ENCODE data around the gene PRSS57. TPM values are rescaled to one million over a fixed set of nuclear protein-coding genes. Genes with fewer than 3 reads are reported as not detected.
A peak's percentile ranks its signal among the peaks of the same experiment; 100 is the strongest.

PRSS57 gene
- polyA plus RNA-seq, 3 donors = 0.16 to 1.4 (median 0.78) TPM

DNA sequence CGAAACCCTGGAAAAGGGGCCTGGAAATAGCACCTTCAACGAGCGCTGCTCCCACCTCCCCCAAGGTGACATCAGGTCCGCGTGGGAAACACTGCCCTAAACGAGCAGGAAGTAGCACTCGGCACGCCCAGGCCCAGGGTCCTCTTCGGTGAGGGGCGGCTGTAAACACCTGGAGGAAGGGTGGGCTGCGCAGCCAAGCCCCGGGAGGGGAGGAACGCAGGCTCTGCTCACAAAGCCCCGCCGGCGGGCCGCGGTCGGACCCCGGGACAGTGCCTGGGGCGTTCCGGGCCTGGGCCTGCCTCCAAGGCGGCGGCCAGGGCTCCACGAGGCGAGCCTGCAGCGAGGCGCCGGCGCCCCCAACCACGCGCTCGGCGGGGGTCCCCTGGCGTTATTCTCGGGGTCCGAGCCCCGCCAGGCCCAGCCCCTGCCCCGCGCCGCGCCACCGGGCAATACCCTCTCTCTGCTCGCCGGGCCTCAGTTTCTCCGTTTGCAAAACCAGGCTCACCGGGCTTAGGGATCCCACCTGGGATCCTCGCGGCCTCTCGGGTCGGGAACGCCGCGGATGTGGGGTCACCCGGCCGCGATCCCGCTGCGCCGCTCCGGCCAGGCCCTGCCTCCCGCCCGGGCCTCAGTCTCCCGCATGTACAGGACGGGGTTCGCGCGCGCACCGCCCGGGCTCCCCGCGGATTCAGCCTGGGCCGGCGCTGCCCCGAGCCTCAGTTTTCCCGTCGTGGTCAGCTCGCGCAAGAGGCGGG lies 32.9 kb downstream of the PRSS57 start:
- Histone ChIP-seq H3K79me2 (ENCODE audit: insufficient read depth, low read length) (peaks cover 55% of the 10 kb centered on the region), H3K9me3 (replicated peaks in 1 of 2; ENCODE audit: control insufficient read depth in 1 of 2, insufficient read depth in 1 of 2, low read length in 2 of 2) (no peaks in the 10 kb centered on the region), H3K36me3 (replicated peaks in 1 of 2; ENCODE audit: control insufficient read depth in 1 of 2, insufficient read depth in 2 of 2, low read length in 2 of 2) (peaks cover 10 to 16% of the 10 kb centered on the region in 2 donors), H3K27me3 (ENCODE audit: control insufficient read depth in 2 of 2, insufficient read depth in 2 of 2, low read length in 2 of 2) (no peaks in the 10 kb centered on the region), H4K20me1 (ENCODE audit: insufficient read depth, low read length) (peaks cover 48% of the 10 kb centered on the region), H3K4me3 (replicated peaks in 1 of 3; ENCODE audit: low read depth in 2 of 3, low read length in 3 of 3) (peak overlapping the region; percentile 61 to 93 (median 88)), H2AFZ (ENCODE audit: insufficient read depth, low read depth, low read length, poor library complexity, severe bottlenecking) (peak overlapping the region; percentile 67), H3K4me1 (ENCODE audit: control insufficient read depth in 1 of 2, insufficient read depth in 2 of 2, low read length in 2 of 2) (peaks cover 56 to 77% of the 10 kb centered on the region in 2 donors), H3K4me2 (replicated peaks; ENCODE audit: extremely low read depth, low read length, poor library complexity, severe bottlenecking) (peak overlapping the region; percentile 87), H3K9ac (ENCODE audit: insufficient read depth, low read length, poor library complexity, severe bottlenecking) (peak overlapping the region; percentile 91), H3K27ac (ENCODE audit: low read depth in 1 of 2, low read length in 2 of 2) (peak overlapping the region; percentile 75 to 79)
- H3K27ac Mint-ChIP-seq = peak overlapping the region; percentile 86 to 96 (median 93)
- TF ChIP-seq, protein P1, sequence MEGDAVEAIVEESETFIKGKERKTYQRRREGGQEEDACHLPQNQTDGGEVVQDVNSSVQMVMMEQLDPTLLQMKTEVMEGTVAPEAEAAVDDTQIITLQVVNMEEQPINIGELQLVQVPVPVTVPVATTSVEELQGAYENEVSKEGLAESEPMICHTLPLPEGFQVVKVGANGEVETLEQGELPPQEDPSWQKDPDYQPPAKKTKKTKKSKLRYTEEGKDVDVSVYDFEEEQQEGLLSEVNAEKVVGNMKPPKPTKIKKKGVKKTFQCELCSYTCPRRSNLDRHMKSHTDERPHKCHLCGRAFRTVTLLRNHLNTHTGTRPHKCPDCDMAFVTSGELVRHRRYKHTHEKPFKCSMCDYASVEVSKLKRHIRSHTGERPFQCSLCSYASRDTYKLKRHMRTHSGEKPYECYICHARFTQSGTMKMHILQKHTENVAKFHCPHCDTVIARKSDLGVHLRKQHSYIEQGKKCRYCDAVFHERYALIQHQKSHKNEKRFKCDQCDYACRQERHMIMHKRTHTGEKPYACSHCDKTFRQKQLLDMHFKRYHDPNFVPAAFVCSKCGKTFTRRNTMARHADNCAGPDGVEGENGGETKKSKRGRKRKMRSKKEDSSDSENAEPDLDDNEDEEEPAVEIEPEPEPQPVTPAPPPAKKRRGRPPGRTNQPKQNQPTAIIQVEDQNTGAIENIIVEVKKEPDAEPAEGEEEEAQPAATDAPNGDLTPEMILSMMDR (IDR thresholded peaks at IDR 0.05) = no peak
- intact Hi-C loops (cut with micrococcal nuclease) = loop anchor here in 1 of 2 donors (2.0 to 5.0 kb wide), 5 partner anchors 18 to 135 kb away; partner anchors contain the start of genes BSG, POLRMT and PTBP1
- DNase-seq = peak in 2 of 3 donors; percentile 40 to 56
- H3K4me1 Mint-ChIP-seq = peaks cover 55% of the 10 kb centered on the region
- peaks cover 0 to 1% (median 0%) of the 10 kb centered on the region in 3 donors for H3K27me3 Mint-ChIP-seq (ENCODE audit: low read depth in 3 of 3)
- no peaks in the 10 kb centered on the region for H3K9me3 Mint-ChIP-seq
- peaks cover 1 to 18% of the 10 kb centered on the region in 2 donors for H3K36me3 Mint-ChIP-seq
- under 1% methylated on average over 81 of the region's 81 CpGs for WGBS (ENCODE audit: insufficient coverage)
- peak overlapping the region; percentile 91 to 97 for H3K4me3 Mint-ChIP-seq

DNA sequence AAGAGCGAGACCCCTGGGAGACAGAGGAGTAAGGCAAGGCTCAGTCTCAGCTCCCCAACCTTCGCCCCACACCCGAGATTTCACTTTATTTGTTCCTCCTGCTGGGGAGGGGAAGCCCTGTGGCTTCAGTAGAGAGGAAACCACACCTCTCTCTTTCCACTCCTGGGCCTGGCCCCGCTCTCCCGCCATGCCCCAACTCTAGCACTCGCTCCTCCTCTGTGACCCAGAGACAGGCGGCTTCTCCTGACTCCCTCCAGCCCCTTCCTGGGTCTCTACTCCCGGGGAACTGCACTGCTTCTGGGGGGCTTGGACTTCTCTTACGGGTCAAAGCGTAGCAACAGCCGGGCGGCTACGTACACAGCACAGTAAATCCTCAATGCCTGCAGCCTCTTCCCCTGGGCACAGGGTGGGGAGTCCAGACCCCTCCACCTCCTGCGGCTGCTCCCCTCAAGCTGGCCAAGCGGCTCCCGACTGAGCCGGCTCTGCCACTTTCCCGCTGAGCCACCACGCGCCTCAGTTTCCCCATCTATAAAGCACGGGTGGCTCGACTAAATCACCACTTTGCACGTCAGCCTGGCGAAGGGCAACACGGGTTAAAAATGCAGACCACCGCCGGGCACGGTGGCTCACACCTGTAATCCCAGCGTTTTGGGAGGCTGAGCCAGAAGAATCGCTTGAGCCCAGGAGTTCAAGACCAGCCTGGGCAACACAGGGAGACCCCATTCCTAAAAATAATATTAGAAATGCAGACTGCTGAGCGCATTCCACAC lies 33.6 kb downstream of the PRSS57 start:
- Histone ChIP-seq H3K4me3 (replicated peaks in 1 of 3; ENCODE audit: low read depth in 2 of 3, low read length in 3 of 3) (peak overlapping the region; percentile 61 to 93 (median 88)), H3K9ac (ENCODE audit: insufficient read depth, low read length, poor library complexity, severe bottlenecking) (peak overlapping the region; percentile 91), H3K79me2 (ENCODE audit: insufficient read depth, low read length) (peaks cover 63% of the 10 kb centered on the region), H4K20me1 (ENCODE audit: insufficient read depth, low read length) (peaks cover 56% of the 10 kb centered on the region), H3K4me1 (ENCODE audit: control insufficient read depth in 1 of 2, insufficient read depth in 2 of 2, low read length in 2 of 2) (peaks cover 49 to 69% of the 10 kb centered on the region in 2 donors), H2AFZ (ENCODE audit: insufficient read depth, low read depth, low read length, poor library complexity, severe bottlenecking) (peak overlapping the region; percentile 67), H3K9me3 (replicated peaks in 1 of 2; ENCODE audit: control insufficient read depth in 1 of 2, insufficient read depth in 1 of 2, low read length in 2 of 2) (no peaks in the 10 kb centered on the region), H3K36me3 (replicated peaks in 1 of 2; ENCODE audit: control insufficient read depth in 1 of 2, insufficient read depth in 2 of 2, low read length in 2 of 2) (peaks cover 16 to 20% of the 10 kb centered on the region in 2 donors), H3K4me2 (replicated peaks; ENCODE audit: extremely low read depth, low read length, poor library complexity, severe bottlenecking) (peak overlapping the region; percentile 87), H3K27me3 (ENCODE audit: control insufficient read depth in 2 of 2, insufficient read depth in 2 of 2, low read length in 2 of 2) (no peaks in the 10 kb centered on the region), H3K27ac (ENCODE audit: low read depth in 1 of 2, low read length in 2 of 2) (peak overlapping the region; percentile 75 to 79)
- H3K27ac Mint-ChIP-seq = peak overlapping the region; percentile 86 to 96 (median 93)
- peaks cover 53% of the 10 kb centered on the region for H3K4me1 Mint-ChIP-seq
- no peaks in the 10 kb centered on the region for H3K9me3 Mint-ChIP-seq
- TF ChIP-seq, protein P1 (IDR thresholded peaks at IDR 0.05) = no peak
- peak; percentile 48 to 59 (median 48) for DNase-seq
- H3K27me3 Mint-ChIP-seq (ENCODE audit: low read depth in 3 of 3) = no peaks in the 10 kb centered on the region
- WGBS (ENCODE audit: insufficient coverage) = under 1% methylated on average over 27 of the region's 31 CpGs
- intact Hi-C loops (cut with micrococcal nuclease) = loop anchor here in 1 of 2 donors (2.0 to 5.0 kb wide), 5 partner anchors 19 to 136 kb away; partner anchors contain the start of genes BSG, POLRMT and PTBP1
- peak overlapping the region; percentile 91 to 97 for H3K4me3 Mint-ChIP-seq
- peaks cover 3 to 21% of the 10 kb centered on the region in 2 donors for H3K36me3 Mint-ChIP-seq

All from CD14-positive monocyte (primary cell).